Gastroesophageal sphincter (tissue), 3 donors: ENCODE measurements around the gene RAB12.

Experiments used
- CTCF ChIP-seq, 4 experiments: fragments of 200-600 bp in 2 of 4; fragments of 450-650 bp in 2 of 4; sonication (generic) in 1 of 4; IDR thresholded peaks; one replicate each; pipeline ENCODE4 v1.5.1; 2017 to 2019; ENCODE audit warnings: antibody characterized with exemption in 4 of 4, mild to moderate bottlenecking in 2 of 4, moderate library complexity in 2 of 4
- EP300 ChIP-seq: sonication (generic); formaldehyde crosslinking; IDR thresholded peaks from one replicate; pipeline ENCODE4 v1.6.1; 2017; ENCODE audit warnings: antibody characterized with exemption, mild to moderate bottlenecking
- POLR2A ChIP-seq, 2 donors: fragments of 450-650 bp; IDR thresholded peaks; one replicate each; pipeline ENCODE4 v1.6.1; 2017; ENCODE audit warnings: antibody characterized with exemption in 2 of 2, mild to moderate bottlenecking in 2 of 2, moderate library complexity in 1 of 2
- POLR2AphosphoS5 ChIP-seq: sonication (generic); formaldehyde crosslinking; IDR thresholded peaks from one replicate; pipeline ENCODE4 v1.6.1; 2017; ENCODE audit warnings: antibody characterized with exemption

DNA sequence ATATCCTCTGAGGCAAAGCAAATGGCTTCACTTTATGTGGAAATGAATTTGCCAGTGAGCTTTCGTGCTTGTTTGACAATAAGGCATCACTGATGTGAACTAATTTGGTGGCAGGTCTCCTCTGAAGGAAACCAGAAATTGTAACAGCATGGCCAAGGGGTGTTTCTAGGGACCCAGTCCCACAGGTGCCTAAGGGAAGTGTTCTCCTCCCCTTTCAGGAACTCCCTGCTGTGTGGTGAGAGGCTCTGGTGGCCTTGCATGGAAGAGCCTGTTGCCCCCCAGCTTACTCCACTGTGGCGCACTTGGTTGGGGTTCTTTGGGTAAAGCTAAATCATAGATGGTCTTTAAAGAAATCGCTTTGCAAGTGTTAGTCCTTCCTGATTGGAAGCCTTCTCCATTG, 20.4 kb downstream of the RAB12 start:
- no peak for TF ChIP-seq CTCF (IDR thresholded peaks at IDR 0.05)
- TF ChIP-seq POLR2A (IDR thresholded peaks at IDR 0.05): no peak
- no peak for TF ChIP-seq POLR2AphosphoS5
- TF ChIP-seq EP300: no peak
